Activated CD4-positive, alpha-beta T cell treated with anti-CD3 and anti-CD28 coated beads, Interleukin-2, amount 50 U/mL, for 4 hours (primary cell): Measurements from ENCODE around the gene KCNK7.
A peak's percentile ranks its signal among the peaks of the same experiment; 100 is the strongest.
"Not testable (repeated sequence)": the region's sequence is repeated elsewhere in the genome, so short reads cannot be mapped to it uniquely, and the experiment has no call there.

Experiments used
- DNase-seq, 2 experiments: peaks; one replicate each; pipeline ENCODE4 v3.0.0-alpha.2; 2020

The KCNK7 gene

DNA sequence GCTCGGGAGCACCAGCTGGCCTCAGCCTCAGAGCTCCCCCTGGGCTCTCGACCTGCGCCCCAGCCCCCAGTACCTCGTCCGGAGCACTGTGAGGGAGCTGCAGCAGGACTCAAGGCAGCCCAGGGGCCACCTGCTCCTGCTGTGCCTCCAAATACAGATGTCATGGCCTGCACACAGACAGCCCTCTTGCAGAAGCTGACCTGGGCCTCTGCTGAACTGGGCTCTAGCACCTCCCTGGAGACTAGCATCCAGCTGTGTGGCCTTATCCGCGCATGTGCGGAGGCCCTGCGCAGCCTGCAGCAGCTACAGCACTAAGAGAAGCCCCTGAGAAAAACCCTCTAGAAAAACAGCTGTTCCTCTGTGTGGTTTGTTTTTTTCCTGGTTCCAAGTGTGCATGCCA is 24.2 kb downstream of the KCNK7 start:
- no peak for DNase-seq

- peak; percentile 97 to 98 for DNase-seq
These were observed 25.4 kb downstream of the KCNK7 start, which contains the start of gene ZNRD2 for GRCh38 chr11:65569973-65570918. Gene ZNRD2, plus strand, starts transcription at chr11:65570477. Its CDS starts 15 bp downstream, at chr11:65570492.

GRCh38 chr11:65569164-65569972 is 26.2 kb downstream of the KCNK7 start:
- DNase-seq, result no peak

GRCh38 chr11:65565624-65566453 is 29.8 kb downstream of the KCNK7 start:
- DNase-seq, result no peak

DNA sequence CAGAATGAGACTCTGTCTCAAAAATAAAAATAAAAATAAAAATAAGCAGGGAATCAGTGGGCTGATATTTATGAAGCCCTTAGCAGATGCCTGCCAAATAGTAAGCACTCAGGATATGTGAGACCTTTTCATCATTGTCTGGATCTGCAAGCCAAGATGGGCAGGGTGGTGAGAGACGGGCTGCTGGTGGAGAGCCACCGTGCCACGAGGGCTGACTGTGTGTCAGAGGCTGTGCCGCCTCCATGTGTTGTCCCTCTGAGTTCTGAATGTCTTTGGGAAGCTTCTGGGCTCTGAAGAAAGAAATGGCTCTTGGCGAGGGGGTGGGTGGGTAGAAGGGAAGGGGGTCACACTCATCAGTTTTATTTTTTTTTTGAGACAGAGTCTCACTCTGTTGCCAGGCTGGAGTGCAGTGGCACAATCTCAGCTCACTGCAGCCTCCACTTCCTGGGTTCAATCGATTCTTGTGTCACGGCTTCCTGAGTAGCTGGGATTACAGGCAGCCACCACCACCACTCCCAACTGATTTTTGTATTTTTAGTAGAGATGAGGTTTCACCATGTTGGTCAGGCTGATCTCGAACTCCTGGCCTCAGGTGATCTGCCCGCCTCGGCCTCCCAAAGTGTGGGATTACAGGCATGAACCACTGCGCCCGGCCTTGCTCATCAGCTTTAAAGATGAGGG is 30.6 kb downstream of the KCNK7 start:
- not testable (repeated sequence) for DNase-seq

DNA sequence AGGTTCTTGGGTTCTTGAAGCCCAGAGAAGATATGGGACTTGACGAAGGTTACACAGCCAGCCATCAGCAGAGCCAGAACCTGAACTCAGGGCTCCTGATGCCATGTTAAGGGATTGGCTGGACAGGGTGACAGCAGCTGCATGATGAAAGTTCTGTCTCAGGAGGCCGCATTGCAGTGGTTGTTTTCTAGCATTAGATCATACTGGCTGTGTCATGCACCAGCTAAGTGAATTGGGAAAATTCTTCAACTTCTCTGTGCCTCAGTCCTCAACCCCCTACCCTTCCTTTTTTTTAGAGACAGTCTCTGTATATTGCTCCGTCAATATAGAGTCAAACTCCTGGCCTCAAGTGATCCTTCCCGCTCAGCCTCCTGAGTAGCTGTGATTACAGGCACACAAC is 32.0 kb downstream of the KCNK7 start:
- DNase-seq, result no peak

DNA sequence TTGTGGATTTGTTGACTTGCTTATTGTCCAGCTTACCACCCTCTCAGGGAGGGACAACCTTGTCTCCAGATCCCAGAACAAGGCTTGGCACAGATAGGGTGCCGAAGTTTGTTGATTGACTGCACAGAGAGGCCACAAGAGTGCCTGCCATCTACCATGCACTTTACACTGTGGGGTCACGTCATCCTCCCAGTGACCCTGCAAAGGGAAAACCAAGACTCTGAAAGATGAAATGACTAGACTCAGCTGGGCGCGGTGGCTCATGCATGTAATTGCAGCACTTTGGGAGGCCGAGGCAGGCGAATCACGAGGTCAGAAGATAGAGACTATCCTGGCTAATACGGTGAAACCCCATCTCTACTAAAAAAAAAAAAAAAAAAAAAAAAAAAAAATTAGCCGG is 32.8 kb downstream of the KCNK7 start:
- no peak for DNase-seq

DNA sequence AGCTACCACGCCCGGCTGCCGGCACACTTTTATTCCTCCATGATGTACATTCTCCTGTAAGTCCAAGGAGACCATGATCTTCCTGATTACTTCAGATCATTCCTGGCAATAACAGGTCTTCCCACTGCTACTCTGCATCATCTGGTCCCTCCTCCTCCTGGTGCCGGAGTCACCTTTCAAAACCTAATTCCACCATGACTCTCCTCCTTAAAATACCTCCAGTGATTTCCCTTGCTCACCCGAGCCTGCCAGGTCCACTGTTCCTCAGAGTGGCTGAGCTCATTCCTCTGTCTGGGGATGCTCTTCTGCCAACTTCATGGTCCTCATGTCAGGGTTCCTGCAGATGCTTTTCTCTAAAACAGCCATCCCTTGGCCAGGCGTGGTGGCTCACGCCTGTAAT is 33.6 kb downstream of the KCNK7 start:
- DNase-seq, result no peak

- DNase-seq, result no peak
These were observed 34.8 kb downstream of the KCNK7 start for GRCh38 chr11:65560555-65561418.

- no peak for DNase-seq
These were observed 35.6 kb downstream of the KCNK7 start for GRCh38 chr11:65559951-65560537.

GRCh38 chr11:65559535-65559934 is 36.1 kb downstream of the KCNK7 start:
- DNase-seq, result no peak

GRCh38 chr11:65558930-65559509 is 36.6 kb downstream of the KCNK7 start:
- no peak for DNase-seq

DNA sequence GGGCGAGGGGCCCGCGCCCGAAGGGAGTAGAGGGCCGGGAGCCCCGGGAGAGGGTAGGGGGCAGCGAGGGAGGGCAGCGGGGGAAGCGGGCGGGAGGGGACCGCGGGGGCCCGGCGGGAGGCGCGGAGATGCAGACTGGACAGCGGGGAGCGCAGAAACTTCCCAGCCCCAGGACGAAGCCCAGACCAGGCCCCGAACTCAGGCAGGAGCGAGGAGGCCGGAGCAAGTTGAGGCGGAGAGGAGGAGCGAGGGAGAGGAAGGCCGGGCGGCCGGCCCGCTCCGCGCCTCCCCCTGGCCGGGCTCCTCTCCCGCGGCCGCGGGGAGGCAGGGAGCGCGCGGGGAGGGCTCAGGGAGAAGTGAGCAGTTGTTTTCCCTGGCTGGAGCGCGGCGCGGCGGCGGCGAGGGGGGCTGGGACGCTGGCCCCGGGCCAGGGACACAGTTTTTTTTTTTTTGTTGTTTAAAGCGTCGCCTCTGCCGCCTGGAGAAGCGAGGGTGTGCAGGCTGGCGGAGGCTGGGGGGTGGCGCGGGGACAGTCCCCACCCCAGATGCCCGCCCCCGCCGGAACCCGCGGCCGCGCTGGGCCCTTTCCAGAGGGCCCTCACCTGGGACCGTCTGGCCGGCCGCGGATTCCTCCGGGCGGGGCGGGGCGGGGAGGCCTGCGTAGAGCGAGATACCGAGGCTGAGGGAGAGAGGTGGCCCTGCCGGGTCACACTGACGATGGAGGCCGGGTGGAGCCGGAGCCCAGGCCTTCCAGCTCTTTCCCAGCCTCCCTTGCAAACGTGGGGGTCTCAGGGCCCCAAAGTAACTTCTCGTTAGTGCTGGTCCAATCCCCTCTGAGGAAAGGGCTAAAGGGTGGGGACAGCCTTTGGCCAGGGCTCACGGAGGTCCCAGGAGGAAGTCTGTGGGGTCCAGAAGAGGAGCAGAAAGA is 37.3 kb downstream of the KCNK7 start, which contains the start of gene LTBP3:
Gene LTBP3, minus strand, starts transcription at position 358 of the 928 bp plus-strand sequence. CDS start 400 bp downstream, outside the sequence.
- peak in 1 of 2 experiments; percentile 25 for DNase-seq

DNA sequence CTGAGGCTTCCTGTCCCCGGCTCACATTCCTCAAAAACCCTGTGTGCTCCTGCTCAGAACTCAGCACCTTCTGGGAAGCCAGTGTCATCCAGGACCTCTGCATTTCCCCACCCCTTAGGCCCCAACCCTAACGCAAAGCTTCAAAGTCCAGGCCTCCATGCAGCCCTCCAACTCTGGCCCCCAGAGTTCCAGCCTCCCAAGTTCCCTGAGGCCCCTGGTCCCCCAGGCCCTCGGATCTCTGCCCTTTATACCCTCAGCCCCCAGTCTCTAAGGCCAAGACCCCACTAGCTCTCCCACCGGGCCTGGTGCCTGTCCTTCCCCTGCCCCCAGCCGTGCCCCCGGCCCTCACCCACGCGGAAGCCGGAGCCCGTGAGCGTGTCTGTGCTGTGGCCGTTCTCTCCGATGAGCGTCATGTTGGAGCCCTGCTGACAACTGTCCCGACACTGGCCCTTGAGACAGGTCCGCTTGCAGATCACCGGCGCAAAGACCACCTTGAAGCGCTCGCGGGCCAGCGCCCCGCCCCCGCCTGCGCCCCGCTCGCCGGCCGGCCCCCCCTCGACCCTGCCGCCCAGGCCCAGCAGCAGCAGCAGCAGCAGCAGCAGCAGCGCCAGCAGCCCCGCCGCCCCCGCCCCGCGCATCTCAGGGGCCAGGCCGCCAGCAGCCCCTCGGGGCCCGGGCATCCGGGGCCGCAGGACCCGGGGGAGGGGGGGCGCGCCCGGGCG is 38.2 kb downstream of the KCNK7 start:
- DNase-seq, result no peak

- DNase-seq, result no peak
These were observed 38.9 kb downstream of the KCNK7 start for GRCh38 chr11:65556470-65557279.

DNA sequence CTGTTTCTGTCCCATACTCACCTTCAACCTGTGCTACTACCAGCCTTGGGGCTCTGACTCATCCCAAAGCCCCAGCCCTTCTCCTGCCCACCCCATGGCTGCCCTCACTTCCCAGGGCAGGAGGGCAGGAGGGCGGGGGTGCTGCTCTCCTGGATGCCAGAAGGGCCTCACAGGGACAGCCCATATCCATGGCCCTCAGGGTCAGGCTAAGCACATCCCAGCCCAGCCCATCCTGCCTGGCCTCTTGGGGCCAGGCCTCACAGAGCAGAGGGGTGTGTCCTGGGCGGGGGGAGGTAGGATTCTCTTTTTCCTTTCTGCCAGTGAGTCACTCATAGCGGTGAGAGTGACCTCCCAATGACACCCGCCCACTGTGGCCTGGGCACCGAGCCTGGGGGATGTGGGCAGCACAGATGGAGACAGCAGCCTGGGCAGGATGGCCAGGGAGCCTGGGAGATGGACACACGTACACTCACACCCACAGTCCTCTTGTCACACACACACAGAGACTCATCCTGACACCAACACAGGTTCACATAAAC is 39.8 kb downstream of the KCNK7 start:
- no peak for DNase-seq

- no peak for DNase-seq
These were observed 40.7 kb downstream of the KCNK7 start for GRCh38 chr11:65554842-65555430.
